ENCODE measurements around the gene HDDC2. TPM values are rescaled to one million over a fixed set of nuclear protein-coding genes. Genes with fewer than 3 reads are reported as not detected.
"Not testable (repeated sequence)": the region's sequence is repeated elsewhere in the genome, so short reads cannot be mapped to it uniquely, and the experiment has no call there.

The HDDC2 gene
- total and polyA plus RNA-seq, 2 of the 8 experiments (the other 6 are each of a cell fraction or from before 2014, with no cell fraction given) = 89.3 to 129 TPM

DNA sequence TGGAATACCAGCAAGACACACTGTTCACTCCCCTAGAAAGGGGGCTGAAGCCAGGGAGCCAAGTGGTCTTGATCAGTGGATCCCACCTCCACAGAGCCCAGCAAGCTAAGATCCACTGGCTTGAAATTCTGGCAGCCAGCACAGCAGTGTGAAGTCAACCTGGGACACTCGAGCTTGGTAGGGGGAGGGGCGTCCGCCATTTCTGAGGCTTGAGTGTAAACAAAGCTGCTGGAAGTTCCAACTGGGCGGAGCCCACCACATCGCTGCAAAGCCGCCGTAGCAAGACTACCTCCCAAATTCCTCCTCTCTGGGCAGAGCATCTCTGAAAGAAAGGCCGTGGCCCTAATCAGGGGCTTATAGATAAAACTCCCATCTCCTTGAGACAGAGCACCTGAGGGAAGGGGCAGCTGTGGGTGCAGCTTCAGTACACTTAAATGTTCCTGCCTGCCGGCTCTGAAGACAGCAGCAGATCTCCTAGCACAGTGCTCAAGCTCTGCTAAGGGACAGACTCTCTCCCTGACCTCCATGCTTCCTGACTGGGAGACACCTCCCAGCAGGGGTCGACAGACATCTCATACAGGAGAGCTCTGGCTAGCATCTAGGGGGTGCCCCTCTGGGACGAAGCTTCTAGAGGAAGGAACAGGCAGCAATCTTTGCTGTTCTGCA, 21.3 kb downstream of the HDDC2 start:
- H3K9ac ChIP-seq (replicated peaks in 1 of 4; ENCODE audit: extremely low read depth in 1 of 4, low read depth in 3 of 4, low read length in 3 of 4); H3K27me3 ChIP-seq (replicated peaks in 1 of 4; ENCODE audit: control insufficient read depth in 3 of 4, extremely low read depth in 1 of 4, insufficient read depth in 3 of 4, low read length in 3 of 4); H2BK12ac ChIP-seq (ENCODE audit: low read depth, low read length); H2BK5ac ChIP-seq (ENCODE audit: low read depth, low read length); H2BK120ac ChIP-seq (replicated peaks; ENCODE audit: low read depth, low read length); H3K4me2 ChIP-seq (ENCODE audit: insufficient read depth in 1 of 2, low read depth in 2 of 2, low read length in 2 of 2); H3K56ac ChIP-seq (replicated peaks; ENCODE audit: insufficient read length, low read depth, low read length); H3K23me2 ChIP-seq (ENCODE audit: low read depth, low read length); H2AFZ ChIP-seq (ENCODE audit: low read length); H2AK5ac ChIP-seq (ENCODE audit: low read depth, low read length); H3K9me3 ChIP-seq (ENCODE audit: insufficient read depth in 2 of 2, low read depth in 1 of 2, low read length in 1 of 2); H3K18ac ChIP-seq (ENCODE audit: extremely low read depth, low read length); H4K20me1 ChIP-seq (replicated peaks in 1 of 2; ENCODE audit: control insufficient read depth in 1 of 2, insufficient read depth in 2 of 2, low read length in 2 of 2); H3K4me1 ChIP-seq (replicated peaks in 1 of 4; ENCODE audit: control insufficient read depth in 3 of 4, insufficient read depth in 4 of 4, low read length in 3 of 4); FAIRE-seq; H3K4me3 ChIP-seq (ENCODE audit: extremely low read depth in 1 of 4, insufficient read depth in 2 of 4, low read depth in 3 of 4, low read length in 4 of 4); H4K5ac ChIP-seq (ENCODE audit: insufficient read length, low read depth, low read length); H3K23ac ChIP-seq (ENCODE audit: insufficient read length); H3K27ac ChIP-seq (ENCODE audit: low read depth, low read length); H3K79me2 ChIP-seq (ENCODE audit: control insufficient read depth in 1 of 2, insufficient read depth in 2 of 2, low read length in 2 of 2); H2BK15ac ChIP-seq (ENCODE audit: low read length); H4K8ac ChIP-seq (ENCODE audit: extremely low read depth, insufficient read depth, low read length); H3K4ac ChIP-seq (replicated peaks; ENCODE audit: insufficient read length, low read depth, low read length); H3K14ac ChIP-seq (ENCODE audit: insufficient read length); H3K79me1 ChIP-seq (ENCODE audit: low read depth, low read length); H2BK20ac ChIP-seq (ENCODE audit: low read length); H4K91ac ChIP-seq (replicated peaks; ENCODE audit: insufficient read length, low read length): not testable (repeated sequence)
- TF ChIP-seq YY1 (IDR thresholded peaks at IDR 0.05; ENCODE audit: low read depth, low read length) = peak; percentile 73
- POLR2A ChIA-PET (ENCODE audit: partially characterized antibody) = interaction anchor here (0.8 to 2.0 kb wide), 4 partner anchors 8 to 38 kb away, joined by 3 to 5 read pairs (median 3); no protein-coding TSS in a partner anchor
- H3K36me3 ChIP-seq (ENCODE audit: control insufficient read depth in 2 of 4, insufficient read depth in 4 of 4, low read length in 3 of 4) = peaks cover 0 to 11% (median 9%) of the 10 kb centered on the region in 4 experiments; a peak in 4 of 8 replicates
- CTCF ChIA-PET (ENCODE audit: partially characterized antibody) = interaction anchor here (0.6 to 2.3 kb wide), 2 partner anchors 12 to 518 kb away, joined by 3 to 5 read pairs; no protein-coding TSS in a partner anchor
- WGBS, 2 experiments (ENCODE audit: extremely low coverage in 1 of 2, insufficient coverage in 1 of 2, insufficient read length in 1 of 2, insufficient replicate concordance in 2 of 2, low coverage in 1 of 2, low lambda C conversion rate in 2 of 2, missing lambda C conversion rate in 1 of 2) = 89% methylated on average over 11 of the region's 11 CpGs; no CpG with 5 or more reads in 1 of the 2 experiments
- peak; percentile 17 to 52 for DNase-seq (ENCODE audit: low read depth in 1 of 2, low spot score in 2 of 2)

All from H1 (cell line).